GOT3 (cell line): ENCODE data around the gene PIAS1.
"Not testable (repeated sequence)": the region's sequence is repeated elsewhere in the genome, so short reads cannot be mapped to it uniquely, and the experiment has no call there.

ENCODE experiments used
- DNase-seq: peaks from one replicate; lab custom pipeline; 2025; ENCODE audit warnings: mixed read lengths; lab: John Stamatoyannopoulos, UW

The PIAS1 gene

GRCh38 chr15:68126396-68126795, 72.3 kb downstream of the PIAS1 start:
- no peak for DNase-seq

- DNase-seq: no peak
These were observed 75.0 kb downstream of the PIAS1 start for GRCh38 chr15:68129072-68129471.

- no peak for DNase-seq
These were observed 76.7 kb downstream of the PIAS1 start for GRCh38 chr15:68130851-68131250.

- no peak for DNase-seq
These were observed 83.0 kb downstream of the PIAS1 start for GRCh38 chr15:68137096-68137495.

GRCh38 chr15:68143129-68143528, 89.0 kb downstream of the PIAS1 start:
- no peak for DNase-seq

- no peak for DNase-seq
These were observed 89.7 kb downstream of the PIAS1 start for GRCh38 chr15:68143785-68144184.

GRCh38 chr15:68145706-68146105, 91.6 kb downstream of the PIAS1 start:
- DNase-seq: no peak

- DNase-seq: no peak
These were observed 93.9 kb downstream of the PIAS1 start for GRCh38 chr15:68148039-68148438.

- DNase-seq: no peak
These were observed 94.9 kb downstream of the PIAS1 start for GRCh38 chr15:68149059-68149458.

GRCh38 chr15:68150187-68150586, 96.1 kb downstream of the PIAS1 start:
- DNase-seq: no peak

- no peak for DNase-seq
These were observed 97.2 kb downstream of the PIAS1 start for GRCh38 chr15:68151277-68151676.

- no peak for DNase-seq
These were observed 98.2 kb downstream of the PIAS1 start for GRCh38 chr15:68152342-68152741.

- no peak for DNase-seq
These were observed 100.9 kb downstream of the PIAS1 start for GRCh38 chr15:68154923-68155559.

- no peak for DNase-seq
These were observed 103.0 kb downstream of the PIAS1 start for GRCh38 chr15:68157074-68157473.

- DNase-seq: no peak
These were observed 104.0 kb downstream of the PIAS1 start for GRCh38 chr15:68158046-68158628.

GRCh38 chr15:68163191-68163590, 109.1 kb downstream of the PIAS1 start:
- no peak for DNase-seq

GRCh38 chr15:68166847-68167246, 112.7 kb downstream of the PIAS1 start:
- DNase-seq: no peak

GRCh38 chr15:68172037-68172436, 117.9 kb downstream of the PIAS1 start:
- not testable (repeated sequence) for DNase-seq

- DNase-seq: no peak
These were observed 119.0 kb downstream of the PIAS1 start for GRCh38 chr15:68173119-68173518.

GRCh38 chr15:68175526-68175925, 121.4 kb downstream of the PIAS1 start:
- DNase-seq: no peak

GRCh38 chr15:68176601-68177000, 122.5 kb downstream of the PIAS1 start:
- DNase-seq: no peak

GRCh38 chr15:68177742-68178141, 123.6 kb downstream of the PIAS1 start:
- DNase-seq: no peak

- DNase-seq: no peak
These were observed 129.7 kb downstream of the PIAS1 start for GRCh38 chr15:68183616-68184315.
